Skeletal muscle satellite cell (primary cell): ENCODE results near the gene LRCH1.

Source experiments
- H3K27me3 ChIP-seq: 2 replicates; pipeline ENCODE4 v1.7.0; 2013; ENCODE audit warnings: low read length; ENCODE audit not compliant: control insufficient read depth, insufficient read depth
- H3K36me3 ChIP-seq: 2 replicates; pipeline ENCODE4 v1.7.0; 2013; ENCODE audit warnings: mild to moderate bottlenecking, control low read depth, low read length; ENCODE audit not compliant: insufficient read depth
- H3K4me1 ChIP-seq: 2 replicates; pipeline ENCODE4 v1.7.0; 2013; ENCODE audit warnings: low read length; ENCODE audit not compliant: control insufficient read depth, insufficient read depth
- H3K4me2 ChIP-seq: 2 replicates; pipeline ENCODE4 v1.7.0; 2013; ENCODE audit warnings: mild to moderate bottlenecking, low read length
- H3K4me3 ChIP-seq: 2 replicates; pipeline ENCODE4 v1.7.0; 2013; ENCODE audit warnings: low read length
- H3K9ac ChIP-seq: 2 replicates; pipeline ENCODE4 v1.7.0; 2013; ENCODE audit warnings: mild to moderate bottlenecking, low read depth, low read length, moderate library complexity
- H3K9me3 ChIP-seq: replicated peaks from 2 replicates; pipeline ENCODE4 v1.7.0; 2013; ENCODE audit warnings: mild to moderate bottlenecking, control low read depth, low read length

The LRCH1 gene

DNA sequence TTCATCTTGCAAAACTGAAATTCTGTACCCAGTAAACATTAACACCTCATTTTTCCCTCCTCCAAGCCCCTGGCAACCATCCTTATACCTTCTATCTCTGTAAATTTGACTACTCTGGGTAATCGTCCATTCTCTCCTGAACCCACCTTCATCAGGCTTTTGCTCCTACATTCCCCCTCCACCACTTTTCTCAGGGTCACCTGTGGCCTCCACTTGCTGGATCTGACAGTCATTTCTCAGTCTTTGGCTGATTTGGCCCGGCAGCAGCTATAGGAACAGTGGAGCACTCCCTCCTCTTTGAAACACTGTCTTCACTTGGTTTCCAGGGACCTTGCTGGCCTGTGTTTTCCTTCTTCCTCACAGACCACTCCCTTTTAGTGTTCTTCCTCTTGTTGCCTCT is 83.5 kb downstream of the LRCH1 start:
- Histone ChIP-seq H3K36me3 (no peaks in the 10 kb centered on the region), H3K9me3 (no peaks in the 10 kb centered on the region), H3K4me2 (no peak overlapping the region), H3K4me3 (no peak overlapping the region), H3K27me3 (no peaks in the 10 kb centered on the region), H3K4me1 (peaks cover 45% of the 10 kb centered on the region), H3K9ac (no peak overlapping the region)

DNA sequence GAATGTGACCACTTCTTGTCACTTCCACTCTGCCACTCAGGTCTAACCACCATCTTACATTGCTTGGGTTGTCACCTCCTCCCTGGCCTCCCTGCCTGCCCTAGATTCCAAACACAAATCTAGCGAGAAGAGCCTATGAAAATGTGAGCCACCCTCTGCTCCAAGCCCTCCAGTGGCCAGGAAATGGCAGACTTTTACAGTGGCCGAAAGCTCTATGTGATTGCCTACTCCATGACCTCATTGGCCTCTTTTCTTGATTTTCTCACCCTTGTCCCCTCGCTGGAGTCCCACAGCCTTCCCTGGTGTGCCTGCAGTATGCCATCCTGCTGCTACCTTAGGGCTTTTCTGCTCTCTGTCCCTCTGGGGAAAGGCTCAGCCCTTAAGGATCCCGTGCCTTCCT is 84.2 kb downstream of the LRCH1 start:
- Histone ChIP-seq H3K4me1 (peaks cover 50% of the 10 kb centered on the region), H3K4me2 (no peak overlapping the region), H3K4me3 (no peak overlapping the region), H3K9ac (no peak overlapping the region), H3K9me3 (no peaks in the 10 kb centered on the region), H3K36me3 (no peaks in the 10 kb centered on the region), H3K27me3 (no peaks in the 10 kb centered on the region)

DNA sequence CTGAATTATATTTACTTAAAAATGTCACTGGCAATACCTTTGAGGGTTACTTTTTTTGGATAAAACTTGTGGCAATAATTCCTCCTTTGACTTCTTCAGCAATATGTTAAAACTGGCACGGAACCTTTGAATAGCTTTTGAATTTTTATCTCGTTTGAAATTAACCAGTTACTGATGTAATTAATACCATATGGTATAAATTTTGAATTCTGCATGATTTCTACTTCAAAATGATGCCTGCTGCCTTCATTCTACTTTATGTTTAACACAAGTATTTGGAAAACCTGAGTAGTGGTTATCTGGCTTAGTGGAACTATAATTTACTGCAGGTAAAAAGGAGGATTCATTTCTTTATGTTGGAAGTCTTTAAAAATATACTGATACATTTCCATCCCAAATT is 85.3 kb downstream of the LRCH1 start:
- no peaks in the 10 kb centered on the region for H3K36me3 ChIP-seq
- peaks cover 40% of the 10 kb centered on the region for H3K4me1 ChIP-seq
- no peak overlapping the region for H3K9ac ChIP-seq
- no peaks in the 10 kb centered on the region for H3K27me3 ChIP-seq
- H3K4me3 ChIP-seq, result no peak overlapping the region
- H3K9me3 ChIP-seq, result no peaks in the 10 kb centered on the region
- H3K4me2 ChIP-seq, result no peak overlapping the region

DNA sequence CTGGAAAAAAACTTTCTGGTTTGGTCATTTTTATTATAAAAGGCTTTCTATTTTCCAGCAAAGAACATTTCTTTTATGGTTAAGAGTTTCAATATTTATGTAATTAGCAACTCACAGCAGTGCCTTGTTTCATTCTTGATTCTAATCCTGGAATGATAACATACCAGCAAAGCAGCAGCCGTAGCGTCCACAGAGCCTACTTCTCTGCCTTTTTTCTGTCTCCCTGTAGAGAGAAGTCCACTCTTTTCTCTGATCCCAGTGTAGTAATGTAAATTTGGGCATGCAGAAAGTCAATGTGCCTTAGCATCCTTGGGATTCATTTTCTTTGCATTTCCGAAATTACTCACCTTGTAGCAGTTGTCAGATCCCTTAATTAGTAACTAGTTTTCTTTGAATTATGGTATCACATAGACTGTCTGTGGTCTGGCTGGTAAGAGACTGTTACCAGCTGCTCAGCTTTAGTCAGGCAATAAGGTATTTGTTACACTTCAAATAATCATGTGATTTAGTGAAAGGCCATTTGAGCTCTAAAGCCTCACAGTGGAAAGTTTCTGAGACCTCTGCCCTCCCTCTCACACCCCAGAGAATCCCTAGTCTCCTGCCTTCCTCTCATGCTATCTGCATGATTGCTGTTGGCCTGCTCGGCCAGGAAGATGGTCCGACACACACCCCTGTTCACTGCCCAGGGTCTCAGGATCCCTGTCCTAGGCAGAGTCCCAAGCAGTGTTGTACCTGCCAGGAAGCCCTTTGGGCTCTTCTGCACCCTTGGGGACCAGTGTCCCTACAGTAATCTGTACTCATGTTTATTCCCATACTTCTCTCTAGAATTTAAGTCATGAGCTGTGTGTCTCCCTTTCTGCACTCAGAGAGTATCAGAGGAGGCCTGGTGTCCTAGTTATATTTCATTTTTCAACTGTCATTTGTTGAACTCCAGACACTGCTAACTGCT is 86.3 kb downstream of the LRCH1 start:
- no peak overlapping the region for H3K4me3 ChIP-seq
- peak overlapping the region; percentile 7 for H3K4me2 ChIP-seq
- no peaks in the 10 kb centered on the region for H3K9me3 ChIP-seq
- H3K4me1 ChIP-seq, result peaks cover 35% of the 10 kb centered on the region
- no peaks in the 10 kb centered on the region for H3K36me3 ChIP-seq
- H3K9ac ChIP-seq, result peak overlapping the region; percentile 1
- H3K27me3 ChIP-seq, result no peaks in the 10 kb centered on the region

DNA sequence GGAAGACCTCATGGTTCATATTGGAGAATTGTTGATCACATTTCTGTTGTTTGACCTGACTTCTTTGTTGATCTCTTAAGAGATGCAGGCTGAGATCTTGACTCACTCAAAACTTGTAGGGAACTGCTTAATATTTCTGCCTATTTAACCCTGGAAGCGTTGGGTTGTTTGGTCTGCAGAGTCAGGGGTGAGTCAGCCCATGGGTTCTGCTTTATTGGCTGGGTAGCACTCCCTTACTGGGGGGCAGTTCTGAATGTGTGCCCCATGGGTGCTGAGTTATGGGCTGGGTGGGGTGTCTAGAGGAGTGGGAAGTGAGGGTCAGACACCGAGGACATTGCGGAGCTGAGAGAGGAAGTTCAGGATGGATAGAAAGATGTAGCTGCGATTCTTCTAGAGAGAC is 87.9 kb downstream of the LRCH1 start:
- H3K4me1 ChIP-seq, result peaks cover 35% of the 10 kb centered on the region
- H3K4me3 ChIP-seq, result peak overlapping the region; percentile 68

DNA sequence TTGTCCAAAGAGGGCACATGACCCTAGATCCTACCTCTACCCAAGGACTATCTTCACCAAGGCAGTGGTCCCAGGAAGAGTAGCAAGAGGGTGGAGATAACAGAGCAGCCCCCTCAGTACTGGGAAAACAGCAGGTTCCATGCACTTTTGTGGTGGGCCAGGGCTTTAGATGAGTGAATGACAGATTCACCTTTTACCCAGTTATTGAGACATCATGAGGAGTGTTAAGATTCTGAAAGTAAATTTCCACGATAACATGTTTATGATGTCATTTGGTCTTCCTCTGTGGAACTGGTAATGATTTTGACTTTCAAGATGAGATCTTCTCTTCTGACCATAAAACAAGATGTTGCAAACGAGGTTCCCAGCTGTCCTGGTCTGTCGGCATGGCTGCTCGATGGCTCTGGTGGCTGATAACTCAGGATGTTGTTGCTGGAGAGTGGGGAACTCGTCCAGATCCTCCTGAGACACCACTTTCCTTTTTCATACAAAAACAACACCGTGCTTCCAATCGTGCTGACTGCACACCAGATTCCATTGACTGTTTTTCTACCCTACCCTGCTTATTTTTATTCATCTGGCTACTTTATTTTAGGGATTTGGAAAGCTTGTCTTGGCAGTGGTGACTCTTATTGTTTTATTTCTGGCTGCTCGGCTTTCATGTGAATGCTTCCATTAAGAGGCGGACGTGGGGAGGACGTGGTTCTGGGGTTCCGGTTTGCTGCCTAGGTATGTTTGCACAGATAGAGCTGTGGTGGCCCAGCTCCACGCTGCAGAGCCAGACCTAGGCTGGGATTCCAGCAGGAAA is 88.5 kb downstream of the LRCH1 start:
- H3K4me2 ChIP-seq, result peak overlapping the region; percentile 88
- H3K9ac ChIP-seq, result peak overlapping the region; percentile 47
- no peaks in the 10 kb centered on the region for H3K36me3 ChIP-seq
- H3K9me3 ChIP-seq, result no peaks in the 10 kb centered on the region
- H3K27me3 ChIP-seq, result no peaks in the 10 kb centered on the region
- peaks cover 35% of the 10 kb centered on the region for H3K4me1 ChIP-seq
- peak overlapping the region; percentile 68 for H3K4me3 ChIP-seq

More for the DNA sequence above, 87.9 kb downstream of the LRCH1 start:
- Histone ChIP-seq H3K36me3 (no peaks in the 10 kb centered on the region), H3K27me3 (no peaks in the 10 kb centered on the region), H3K9ac (peak overlapping the region; percentile 47), H3K9me3 (no peaks in the 10 kb centered on the region), H3K4me2 (peak overlapping the region; percentile 88)

DNA sequence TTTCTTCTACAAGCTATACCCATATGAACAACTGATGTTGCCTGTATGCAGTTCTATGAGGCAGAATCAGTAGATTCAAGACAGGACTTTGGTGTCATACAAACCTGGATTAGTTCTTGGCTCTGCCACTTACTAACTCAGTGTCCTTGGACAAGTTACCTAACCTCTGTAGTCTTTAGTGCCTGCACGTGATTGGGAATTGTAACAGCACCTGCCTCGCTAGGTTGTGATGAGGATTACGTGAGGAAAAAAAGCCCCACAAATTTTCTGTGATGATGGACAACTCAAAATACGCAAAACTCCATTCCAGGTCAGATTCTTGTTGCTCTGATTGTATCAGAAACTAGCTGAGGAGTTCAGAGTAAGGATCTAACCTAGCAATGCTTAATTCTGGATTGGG is 89.3 kb downstream of the LRCH1 start:
- H3K36me3 ChIP-seq, result no peaks in the 10 kb centered on the region
- no peak overlapping the region for H3K9ac ChIP-seq
- peak overlapping the region; percentile 88 for H3K4me2 ChIP-seq
- H3K27me3 ChIP-seq, result no peaks in the 10 kb centered on the region
- H3K4me3 ChIP-seq, result no peak overlapping the region
- peaks cover 35% of the 10 kb centered on the region for H3K4me1 ChIP-seq
- no peaks in the 10 kb centered on the region for H3K9me3 ChIP-seq

DNA sequence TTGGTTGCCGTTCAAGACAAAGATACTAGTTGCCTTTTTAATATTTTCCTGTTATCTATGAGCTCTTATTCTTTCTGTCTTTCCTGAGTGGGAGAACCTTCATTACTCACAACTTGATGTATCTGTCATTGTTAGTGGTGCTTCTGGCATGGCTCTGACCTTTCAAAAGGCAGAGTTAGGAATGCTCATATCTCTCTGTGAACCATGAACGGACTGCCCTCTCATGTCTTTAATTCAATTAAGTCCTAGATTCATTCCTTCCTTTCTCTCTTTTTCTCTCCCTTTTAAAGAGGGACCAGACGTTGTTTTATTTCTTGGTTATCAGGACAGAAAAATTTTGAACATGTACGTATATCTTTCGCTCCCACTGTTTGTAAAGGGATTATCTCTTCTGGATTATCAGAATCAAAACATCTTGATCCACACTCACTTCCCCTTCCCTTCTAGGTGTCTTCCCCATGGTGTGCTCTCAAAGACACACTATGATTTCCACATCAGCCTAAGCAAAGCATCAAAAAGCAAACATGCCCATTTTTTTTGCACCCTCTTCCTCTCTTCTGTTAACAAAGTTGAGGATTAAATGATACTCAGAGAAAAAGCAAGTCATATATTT is 90.3 kb downstream of the LRCH1 start:
- H3K9ac ChIP-seq, result no peak overlapping the region
- H3K4me1 ChIP-seq, result peaks cover 35% of the 10 kb centered on the region
- H3K4me2 ChIP-seq, result no peak overlapping the region
- H3K36me3 ChIP-seq, result no peaks in the 10 kb centered on the region
- H3K27me3 ChIP-seq, result no peaks in the 10 kb centered on the region
- no peak overlapping the region for H3K4me3 ChIP-seq
- H3K9me3 ChIP-seq, result no peaks in the 10 kb centered on the region

DNA sequence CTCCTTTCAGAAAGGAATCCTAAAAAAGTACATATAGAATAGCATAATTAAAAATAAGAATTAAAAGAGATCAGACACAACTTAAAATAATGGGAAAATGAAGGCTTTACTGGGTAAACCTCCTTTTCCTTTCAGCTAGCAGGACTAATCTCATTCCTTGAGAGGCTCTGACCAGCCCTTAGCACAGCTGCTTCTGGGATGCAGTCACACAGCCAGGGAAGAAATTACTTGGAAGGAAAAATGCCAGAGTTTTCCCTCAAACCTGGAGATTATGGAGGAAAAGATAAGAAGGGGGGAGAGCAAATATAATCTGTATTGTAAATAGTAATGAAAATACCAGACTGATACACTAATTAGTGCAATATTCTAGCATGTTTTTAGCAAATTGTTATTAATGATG is 91.8 kb downstream of the LRCH1 start:
- Histone ChIP-seq H3K27me3 (no peaks in the 10 kb centered on the region), H3K9ac (no peak overlapping the region), H3K36me3 (no peaks in the 10 kb centered on the region), H3K9me3 (no peaks in the 10 kb centered on the region), H3K4me3 (no peak overlapping the region), H3K4me2 (no peak overlapping the region), H3K4me1 (peaks cover 25% of the 10 kb centered on the region)

DNA sequence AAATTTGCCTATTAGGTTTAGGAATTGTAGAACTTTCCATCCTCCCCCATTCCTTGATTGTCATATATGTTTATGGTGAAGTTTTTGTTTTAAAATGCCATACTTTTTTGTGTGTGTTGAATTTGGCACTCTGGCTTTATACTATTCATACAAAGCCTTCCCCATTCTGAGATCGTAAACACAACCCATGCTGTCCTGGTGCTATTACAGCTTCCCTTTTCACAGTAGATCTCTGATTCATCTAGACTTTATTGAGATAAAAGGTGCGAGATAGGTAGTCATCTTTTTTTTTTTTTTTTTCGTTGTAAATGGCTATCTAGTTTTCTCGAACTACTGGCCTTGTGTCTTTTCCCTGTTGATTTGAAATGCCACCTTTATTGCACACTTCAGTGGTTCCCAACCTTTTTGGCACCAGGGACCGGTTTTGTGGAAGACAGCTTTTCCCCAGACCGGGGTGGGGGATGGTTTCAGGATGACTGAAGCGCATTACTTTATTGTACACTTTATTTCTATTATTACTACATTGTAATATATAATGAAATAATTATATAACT is 94.6 kb downstream of the LRCH1 start:
- no peak overlapping the region for H3K9ac ChIP-seq
- no peak overlapping the region for H3K4me3 ChIP-seq
- H3K4me2 ChIP-seq, result no peak overlapping the region

DNA sequence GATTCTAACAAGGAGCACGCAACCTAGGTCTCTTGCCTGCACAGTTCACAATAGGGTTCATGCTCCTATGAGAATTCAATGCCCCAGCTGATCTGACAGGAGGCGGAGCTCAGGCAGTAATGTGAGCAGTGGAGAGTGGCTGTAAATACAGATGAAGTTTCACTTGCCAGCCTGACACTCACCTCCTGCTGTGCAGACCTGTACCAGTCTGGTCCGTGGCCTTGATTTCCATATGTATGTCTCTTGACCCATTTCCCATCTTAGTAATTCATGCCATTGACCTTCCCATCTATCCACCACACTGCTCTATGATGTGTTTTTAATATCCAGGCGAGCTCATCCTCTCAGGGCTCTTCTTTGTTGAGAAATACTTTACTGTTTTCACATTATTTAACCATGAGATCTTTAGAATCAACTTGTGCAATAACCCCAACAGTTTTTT is 95.2 kb downstream of the LRCH1 start:
- Histone ChIP-seq H3K4me2 (no peak overlapping the region), H3K9ac (no peak overlapping the region), H3K36me3 (no peaks in the 10 kb centered on the region), H3K9me3 (no peaks in the 10 kb centered on the region), H3K27me3 (no peaks in the 10 kb centered on the region), H3K4me1 (no peaks in the 10 kb centered on the region), H3K4me3 (no peak overlapping the region)

More for the DNA sequence above, 94.6 kb downstream of the LRCH1 start:
- Histone ChIP-seq H3K36me3 (no peaks in the 10 kb centered on the region), H3K4me1 (no peaks in the 10 kb centered on the region), H3K27me3 (no peaks in the 10 kb centered on the region), H3K9me3 (no peaks in the 10 kb centered on the region)
